ENCODE measurements around the gene DCUN1D5.

DNA sequence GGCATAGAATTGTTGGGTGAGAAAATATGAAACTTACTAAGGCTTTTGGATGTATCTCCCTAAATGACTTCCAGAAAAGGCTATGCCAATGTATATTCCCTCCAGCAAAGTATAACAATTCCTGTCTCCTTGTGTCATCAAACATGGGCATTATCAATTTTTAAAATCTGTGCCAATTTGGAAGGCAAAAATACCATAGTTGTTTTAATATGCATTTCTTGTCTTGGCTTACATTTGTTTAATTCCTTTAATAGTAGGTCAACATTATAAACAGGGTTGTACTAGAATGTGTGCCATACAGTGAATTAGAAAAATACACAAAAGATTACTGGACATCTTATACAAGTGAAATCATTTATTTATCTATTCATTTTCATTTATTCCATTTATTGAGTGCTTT is 41.6 kb downstream of the DCUN1D5 start:
- TF ChIP-seq, protein P1, sequence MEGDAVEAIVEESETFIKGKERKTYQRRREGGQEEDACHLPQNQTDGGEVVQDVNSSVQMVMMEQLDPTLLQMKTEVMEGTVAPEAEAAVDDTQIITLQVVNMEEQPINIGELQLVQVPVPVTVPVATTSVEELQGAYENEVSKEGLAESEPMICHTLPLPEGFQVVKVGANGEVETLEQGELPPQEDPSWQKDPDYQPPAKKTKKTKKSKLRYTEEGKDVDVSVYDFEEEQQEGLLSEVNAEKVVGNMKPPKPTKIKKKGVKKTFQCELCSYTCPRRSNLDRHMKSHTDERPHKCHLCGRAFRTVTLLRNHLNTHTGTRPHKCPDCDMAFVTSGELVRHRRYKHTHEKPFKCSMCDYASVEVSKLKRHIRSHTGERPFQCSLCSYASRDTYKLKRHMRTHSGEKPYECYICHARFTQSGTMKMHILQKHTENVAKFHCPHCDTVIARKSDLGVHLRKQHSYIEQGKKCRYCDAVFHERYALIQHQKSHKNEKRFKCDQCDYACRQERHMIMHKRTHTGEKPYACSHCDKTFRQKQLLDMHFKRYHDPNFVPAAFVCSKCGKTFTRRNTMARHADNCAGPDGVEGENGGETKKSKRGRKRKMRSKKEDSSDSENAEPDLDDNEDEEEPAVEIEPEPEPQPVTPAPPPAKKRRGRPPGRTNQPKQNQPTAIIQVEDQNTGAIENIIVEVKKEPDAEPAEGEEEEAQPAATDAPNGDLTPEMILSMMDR (conservative IDR thresholded peaks at IDR 0.05): no peak
- TF ChIP-seq EZH2 (IDR thresholded peaks at IDR 0.05; ENCODE audit: low read depth): no peak

All from PC-9 (cell line).